Measurements from ENCODE around the gene SIN3B.

The SIN3B gene

GRCh38 chr19:16880884-16881554 lies 51.8 kb downstream of the SIN3B start:
- no peak for DNase-seq
- intact Hi-C loops (cut with DNase I), result no loop called here

- no peak for DNase-seq
- intact Hi-C loops (cut with DNase I), result no loop called here
These were observed 52.9 kb downstream of the SIN3B start for GRCh38 chr19:16882146-16882545.

- no peak for DNase-seq
- intact Hi-C loops (cut with DNase I), result no loop called here
These were observed 54.3 kb downstream of the SIN3B start for GRCh38 chr19:16883522-16883921.

- no peak for DNase-seq
- intact Hi-C loops (cut with DNase I), result no loop called here
These were observed 56.0 kb downstream of the SIN3B start for GRCh38 chr19:16885166-16885565.

- no peak for DNase-seq
These were observed 57.2 kb downstream of the SIN3B start for GRCh38 chr19:16886305-16886880.

GRCh38 chr19:16887353-16888265 lies 58.4 kb downstream of the SIN3B start:
- intact Hi-C loops (cut with DNase I), result no loop called here
- no peak for DNase-seq

More at GRCh38 chr19:16886305-16886880, 57.2 kb downstream of the SIN3B start:
- intact Hi-C loops (cut with DNase I), result no loop called here

GRCh38 chr19:16888629-16889365 lies 59.6 kb downstream of the SIN3B start, which contains the start of gene F2RL3:
Gene F2RL3 (plus strand): TSS chr19:16888999. CDS start chr19:16889190, 191 bp downstream.
- no peak for DNase-seq
- intact Hi-C loops (cut with DNase I), result no loop called here

GRCh38 chr19:16889366-16889882 lies 60.2 kb downstream of the SIN3B start:
- no peak for DNase-seq
- intact Hi-C loops (cut with DNase I), result no loop called here

GRCh38 chr19:16889883-16890460 lies 60.8 kb downstream of the SIN3B start:
- intact Hi-C loops (cut with DNase I), result no loop called here
- no peak for DNase-seq

- DNase-seq, result no peak
- intact Hi-C loops (cut with DNase I), result no loop called here
These were observed 61.4 kb downstream of the SIN3B start for GRCh38 chr19:16890461-16891184.

- no peak for DNase-seq
- intact Hi-C loops (cut with DNase I), result no loop called here
These were observed 62.6 kb downstream of the SIN3B start for GRCh38 chr19:16891696-16892382.

GRCh38 chr19:16892436-16892835 lies 63.2 kb downstream of the SIN3B start:
- intact Hi-C loops (cut with DNase I), result no loop called here
- no peak for DNase-seq

GRCh38 chr19:16892868-16893685 lies 63.9 kb downstream of the SIN3B start:
- DNase-seq, result no peak
- intact Hi-C loops (cut with DNase I), result no loop called here

GRCh38 chr19:16893686-16893989 lies 64.4 kb downstream of the SIN3B start:
- no peak for DNase-seq
- intact Hi-C loops (cut with DNase I), result no loop called here

- intact Hi-C loops (cut with DNase I), result no loop called here
- DNase-seq, result no peak
These were observed 64.9 kb downstream of the SIN3B start for GRCh38 chr19:16894080-16894479.

- peak in 9 of 42 donors; percentile 13 to 48 (median 24) for DNase-seq
- intact Hi-C loops (cut with DNase I), result no loop called here
These were observed 66.4 kb downstream of the SIN3B start for GRCh38 chr19:16895467-16896145.

Measured in head of caudate nucleus (tissue), 42 donors.